ENCODE results near the gene DPP7. TPM values are rescaled to one million over a fixed set of nuclear protein-coding genes. Genes with fewer than 3 reads are reported as not detected.

Gene DPP7
- total and polyA plus RNA-seq, 9 of the 15 experiments (the other 6 are each of a cell fraction or from before 2014, with no cell fraction given) = 0.99 to 365 (median 132) TPM

DNA sequence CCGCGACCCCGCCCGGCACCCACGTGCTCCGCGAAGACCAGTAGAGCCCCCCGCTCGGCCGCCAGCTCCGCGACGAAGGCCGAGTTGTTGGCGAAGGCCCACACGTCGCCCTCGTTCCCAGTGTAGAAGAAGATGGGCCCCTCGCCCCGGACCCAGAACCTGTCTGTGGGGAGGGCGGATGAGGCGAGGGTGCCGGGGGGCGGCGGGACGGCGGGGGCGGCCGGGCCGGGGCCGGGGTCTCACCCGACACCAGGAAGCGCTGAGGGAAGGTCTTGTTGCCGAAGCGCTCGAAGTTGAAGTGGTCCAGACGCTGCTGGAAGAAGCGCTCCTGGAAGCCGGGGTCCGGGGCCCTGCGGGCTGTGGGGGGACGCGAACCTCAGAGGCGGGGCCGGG lies 317 bp downstream of the DPP7 start:
- no peak for TF ChIP-seq ZNF174 (CRISPR knock-in tag; IDR thresholded peaks at IDR 0.05)
- no peak for TF ChIP-seq ZNF316 (IDR thresholded peaks at IDR 0.05)
- TF ChIP-seq ZBTB7A (IDR thresholded peaks at IDR 0.05; ENCODE audit: borderline replicate concordance, control insufficient read depth, low read depth, low read length) = 0 out of 2 replicates have a peak, but pooled peaks have one; percentile 68
- TF ChIP-seq HSF4 (CRISPR knock-in tag; IDR thresholded peaks at IDR 0.05; ENCODE audit: borderline replicate concordance) = no peak
- in situ Hi-C loops (cut with MboI) (no loop called here), intact Hi-C loops (cut with micrococcal nuclease) (no loop called here)
- Histone ChIP-seq H3K27ac (ENCODE audit: extremely low read depth, low read depth, low read length) (peak overlapping the region; percentile 76; the same call in 2 of the 3 replicates), H3K4me2 (ENCODE audit: insufficient read depth, low read length) (peak overlapping the region; percentile 61; the same call in 1 of the 2 replicates), H3K4me1 (replicated peaks in 1 of 2; ENCODE audit: control insufficient read depth in 2 of 2, insufficient read depth in 2 of 2, low read length in 2 of 2) (peaks cover 18 to 77% of the 10 kb centered on the region in 2 experiments), H3K9me3 (replicated peaks; ENCODE audit: control insufficient read depth, insufficient read depth, low read depth, low read length) (no peaks in the 10 kb centered on the region), H3K9ac (ENCODE audit: insufficient read depth in 1 of 2, low read depth in 2 of 2, low read length in 2 of 2) (peak overlapping the region; percentile 61 to 90), H3K9me1 (ENCODE audit: control insufficient read depth, insufficient read depth, low read length) (no peaks in the 10 kb centered on the region), H3K36me3 (ENCODE audit: control insufficient read depth, insufficient read depth, low read length) (peaks cover 44% of the 10 kb centered on the region; the same call in 2 of the 3 replicates), H3K27me3 (ENCODE audit: control insufficient read depth in 2 of 2, insufficient read depth in 2 of 2, low read length in 2 of 2) (no peaks in the 10 kb centered on the region), H3K4me3 (peak overlapping the region; percentile 72), H4K20me1 (replicated peaks; ENCODE audit: control insufficient read depth, insufficient read depth, low read length) (no peaks in the 10 kb centered on the region), H2AFZ (ENCODE audit: low read depth, low read length) (peak overlapping the region; percentile 94; the same call in 1 of the 2 replicates), H3K79me2 (ENCODE audit: control insufficient read depth, insufficient read depth, low read length) (peaks cover 27% of the 10 kb centered on the region)
- ChIA-PET CTCF (ENCODE audit: low intra/inter-chr PET ratio) (no interaction called here), POLR2A (interaction anchor here (0.6 to 1.0 kb wide), 6 partner anchors 9 to 127 kb away, joined by 3 to 4 read pairs (median 4); partner anchors contain the start of gene TUBB4B)
- no TSS peak for BruUV-seq (replicated peaks)
- WGBS (ENCODE audit: insufficient coverage, low coverage, missing lambda C conversion rate) = 2% methylated on average over 22 of the region's 45 CpGs
- ATAC-seq (peak; percentile 5), DNase-seq (ENCODE audit: extremely low read depth in 1 of 4, low spot score in 3 of 4) (peak in 1 of 4 experiments; percentile 50), FAIRE-seq (no peak)

All from K562 (cell line).